ENCODE data around the gene ZDHHC9. TPM values are rescaled to one million over a fixed set of nuclear protein-coding genes. Genes with fewer than 3 reads are reported as not detected.

The ZDHHC9 gene
- total RNA-seq, 2 donors from 2014 or later = 27.1 to 40.2 TPM

GRCh38 chrX:129780441-129781105 lies 63.1 kb downstream of the ZDHHC9 start:
- peaks cover 2% of the 10 kb centered on the region for H3K4me1 Mint-ChIP-seq
- no peaks in the 10 kb centered on the region for H3K27me3 Mint-ChIP-seq (ENCODE audit: insufficient read depth)
- no peaks in the 10 kb centered on the region for H3K36me3 Mint-ChIP-seq (ENCODE audit: low read depth)
- no peaks in the 10 kb centered on the region for H3K36me3 ChIP-seq (ENCODE audit: control insufficient read depth, insufficient read depth, low read length)
- no peak overlapping the region for H3K27ac ChIP-seq (ENCODE audit: low read depth, low read length)
- H3K4me3 ChIP-seq (ENCODE audit: low read length) = no peak overlapping the region
- H3K27me3 ChIP-seq (ENCODE audit: control insufficient read depth, insufficient read depth, low read length, poor library complexity, severe bottlenecking) = no peaks in the 10 kb centered on the region
- TF ChIP-seq CTCF (conservative IDR thresholded peaks at IDR 0.05) = no peak
- no peak overlapping the region for H3K9ac ChIP-seq (ENCODE audit: extremely low read depth, low read length, poor library complexity, severe bottlenecking)
- no peak overlapping the region for H3K27ac Mint-ChIP-seq
- H3K9me3 ChIP-seq (ENCODE audit: control insufficient read depth, low read length) = no peaks in the 10 kb centered on the region
- no peaks in the 10 kb centered on the region for H3K4me1 ChIP-seq (ENCODE audit: control insufficient read depth, insufficient read depth, low read length)
- WGBS, 2 experiments (ENCODE audit: insufficient coverage in 1 of 2, insufficient read length in 1 of 2) = 91 to 100% methylated on average over 2 to 6 of the region's 6 CpGs
- DNase-seq = no peak
- H3K9me3 Mint-ChIP-seq = peaks cover 12% of the 10 kb centered on the region
- H3K4me3 Mint-ChIP-seq = no peak overlapping the region

- H3K9ac ChIP-seq (ENCODE audit: extremely low read depth, low read length, poor library complexity, severe bottlenecking) = no peak within 1 kb of the TSS
- no peak within 1 kb of the TSS for H3K4me3 ChIP-seq (ENCODE audit: low read length)
- no peaks in the 10 kb centered on the region for H3K9me3 ChIP-seq (ENCODE audit: control insufficient read depth, low read length)
- Mint-ChIP-seq H3K27ac (no peak within 1 kb of the TSS), H3K4me1 (peaks cover 2% of the 10 kb centered on the region), H3K36me3 (ENCODE audit: low read depth) (no peaks in the 10 kb centered on the region), H3K27me3 (ENCODE audit: insufficient read depth) (no peaks in the 10 kb centered on the region), H3K9me3 (peaks cover 12% of the 10 kb centered on the region), H3K4me3 (no peak within 1 kb of the TSS)
- H3K36me3 ChIP-seq (ENCODE audit: control insufficient read depth, insufficient read depth, low read length) = no peaks in the 10 kb centered on the region
- no peaks in the 10 kb centered on the region for H3K4me1 ChIP-seq (ENCODE audit: control insufficient read depth, insufficient read depth, low read length)
- 87 to 100% methylated on average over 9 to 13 of the region's 13 CpGs for WGBS, 2 experiments (ENCODE audit: insufficient coverage in 1 of 2, insufficient read length in 1 of 2)
- TF ChIP-seq CTCF (conservative IDR thresholded peaks at IDR 0.05) = no peak
- DNase-seq = no peak
- H3K27ac ChIP-seq (ENCODE audit: low read depth, low read length) = no peak within 1 kb of the TSS
- H3K27me3 ChIP-seq (ENCODE audit: control insufficient read depth, insufficient read depth, low read length, poor library complexity, severe bottlenecking) = no peaks in the 10 kb centered on the region
Observed at GRCh38 chrX:129779747-129780146, 63.9 kb downstream of the ZDHHC9 start, which contains the start of gene SASH3. TSS of gene SASH3 (plus strand) at chrX:129779949. CDS start at chrX:129780098, 149 bp downstream.

- H3K4me1 Mint-ChIP-seq = peaks cover 3% of the 10 kb centered on the region
- Histone ChIP-seq H3K9me3 (ENCODE audit: control insufficient read depth, low read length) (no peaks in the 10 kb centered on the region), H3K27ac (ENCODE audit: low read depth, low read length) (no peak overlapping the region), H3K4me1 (ENCODE audit: control insufficient read depth, insufficient read depth, low read length) (no peaks in the 10 kb centered on the region), H3K4me3 (ENCODE audit: low read length) (no peak overlapping the region), H3K27me3 (ENCODE audit: control insufficient read depth, insufficient read depth, low read length, poor library complexity, severe bottlenecking) (no peaks in the 10 kb centered on the region), H3K36me3 (ENCODE audit: control insufficient read depth, insufficient read depth, low read length) (no peaks in the 10 kb centered on the region), H3K9ac (ENCODE audit: extremely low read depth, low read length, poor library complexity, severe bottlenecking) (no peak overlapping the region)
- H3K27me3 Mint-ChIP-seq (ENCODE audit: insufficient read depth) = no peaks in the 10 kb centered on the region
- 81 to 96% methylated on average over 3 to 7 of the region's 7 CpGs for WGBS, 2 experiments (ENCODE audit: insufficient coverage in 1 of 2, insufficient read length in 1 of 2)
- peaks cover 12% of the 10 kb centered on the region for H3K9me3 Mint-ChIP-seq
- H3K36me3 Mint-ChIP-seq (ENCODE audit: low read depth) = no peaks in the 10 kb centered on the region
- H3K4me3 Mint-ChIP-seq = no peak overlapping the region
- H3K27ac Mint-ChIP-seq = no peak overlapping the region
- TF ChIP-seq CTCF (conservative IDR thresholded peaks at IDR 0.05) = no peak
- peak; percentile 5 for DNase-seq
Observed at GRCh38 chrX:129779086-129779672, 64.5 kb downstream of the ZDHHC9 start.
